ENCODE measurements around the gene KDM5B.
"Not testable (repeated sequence)": the region's sequence is repeated elsewhere in the genome, so short reads cannot be mapped to it uniquely, and the experiment has no call there.

The KDM5B gene

DNA sequence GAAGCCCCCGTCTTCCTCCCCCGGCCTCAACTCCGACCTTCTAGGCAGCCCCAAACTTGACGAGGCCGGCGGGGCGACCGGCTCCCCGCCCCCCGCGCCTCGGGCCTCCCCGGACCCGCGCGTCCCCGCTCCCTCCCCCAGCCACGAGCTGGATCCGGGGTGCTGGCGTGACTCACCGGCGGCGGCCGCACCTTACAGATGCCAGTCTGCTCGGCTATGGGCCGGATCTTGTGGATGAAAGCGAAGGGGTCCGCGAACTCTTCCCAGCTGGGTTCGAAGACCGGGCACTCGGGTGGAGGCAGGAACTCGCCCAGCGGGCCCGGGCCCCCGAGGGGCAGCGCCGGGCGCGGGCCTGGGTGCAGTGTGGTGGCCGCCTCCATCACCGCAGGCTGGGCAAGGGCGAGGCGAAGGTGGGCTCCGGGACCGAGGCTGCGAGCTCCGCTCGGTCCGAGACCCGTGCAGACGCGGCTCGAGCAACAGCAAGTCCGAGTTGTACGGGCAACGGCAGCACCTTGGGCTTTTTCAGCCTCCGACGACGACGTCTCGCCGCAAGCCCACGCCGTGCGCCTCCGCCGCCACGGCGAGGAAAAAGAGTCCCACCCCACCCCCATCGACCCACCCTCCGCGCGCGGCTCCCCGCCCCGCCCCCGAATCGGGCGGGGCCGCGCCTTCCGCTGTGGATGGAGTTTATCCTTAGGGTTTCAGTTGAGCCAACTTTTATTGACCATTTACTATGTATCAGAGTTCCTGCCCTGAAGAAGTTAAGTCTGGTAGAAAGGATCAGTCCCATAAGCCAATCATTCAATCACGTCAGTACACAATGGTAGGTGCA lies at the start of gene KDM5B:
KDM5B (minus strand) TSS at position 496 of the 832 bp plus-strand sequence; CDS start at position 380, 116 bp downstream.
- DNase-seq = peak; percentile 68

DNA sequence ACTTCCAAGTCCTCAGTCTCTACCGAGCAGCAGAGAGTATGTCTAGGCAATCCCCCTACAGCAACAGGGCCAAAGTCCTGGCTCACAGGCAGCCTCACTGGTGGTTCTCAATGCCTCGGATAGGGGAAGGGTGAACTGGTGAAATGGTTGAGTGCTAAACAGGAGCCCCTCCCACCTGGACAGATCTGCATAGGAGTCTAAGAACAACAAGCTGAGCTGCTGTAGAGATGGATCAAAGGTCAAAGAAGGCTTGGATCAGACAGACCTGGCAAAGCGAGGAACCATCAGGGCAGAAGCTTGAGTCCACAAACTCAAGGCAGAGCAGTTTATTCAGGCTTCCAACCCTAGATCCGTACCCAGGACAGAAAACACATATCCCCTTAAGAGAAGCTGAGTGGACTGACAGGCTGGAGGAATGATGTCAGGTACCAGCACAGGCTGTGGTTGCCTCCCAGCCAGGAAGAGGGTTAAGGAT lies 49.0 kb upstream of the KDM5B start:
- DNase-seq = no peak

DNA sequence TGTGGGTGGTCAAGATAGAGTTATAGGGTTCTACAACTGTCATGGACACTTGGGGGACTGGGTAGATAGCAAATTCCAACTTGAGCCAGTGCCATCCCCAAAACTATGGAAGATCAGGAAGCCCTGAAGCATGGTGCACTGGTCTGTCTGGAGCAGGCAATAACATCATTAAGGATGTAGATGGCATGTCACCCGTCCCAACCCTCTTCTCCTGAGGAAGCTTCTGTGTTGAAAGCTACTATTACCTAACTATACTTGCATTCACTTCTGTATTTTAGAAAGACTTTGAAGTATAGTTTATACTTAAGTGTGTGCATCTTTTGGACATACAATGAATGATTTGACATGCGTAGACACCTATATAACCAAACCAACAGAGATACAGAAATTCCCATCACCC lies 47.8 kb upstream of the KDM5B start:
- DNase-seq = no peak

DNA sequence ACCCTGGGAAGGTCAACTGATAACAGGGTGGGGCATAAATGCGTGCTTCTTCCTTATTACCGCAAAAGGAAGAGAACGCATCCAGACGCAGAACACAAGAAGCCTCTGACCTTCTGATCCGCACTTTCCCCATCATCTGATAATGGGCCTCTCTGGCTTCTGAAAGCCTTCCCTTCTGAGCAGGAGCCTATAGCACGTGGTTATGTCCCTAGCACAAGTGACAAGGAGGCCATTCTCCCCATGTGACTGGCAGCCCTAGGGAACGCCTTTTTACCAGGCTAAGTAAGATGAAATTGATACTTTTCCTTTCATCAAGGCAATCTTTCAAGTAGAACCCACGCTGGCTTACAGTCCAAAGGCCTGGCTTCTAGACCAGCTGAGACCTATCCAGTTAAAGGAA lies 46.6 kb upstream of the KDM5B start:
- DNase-seq = no peak

DNA sequence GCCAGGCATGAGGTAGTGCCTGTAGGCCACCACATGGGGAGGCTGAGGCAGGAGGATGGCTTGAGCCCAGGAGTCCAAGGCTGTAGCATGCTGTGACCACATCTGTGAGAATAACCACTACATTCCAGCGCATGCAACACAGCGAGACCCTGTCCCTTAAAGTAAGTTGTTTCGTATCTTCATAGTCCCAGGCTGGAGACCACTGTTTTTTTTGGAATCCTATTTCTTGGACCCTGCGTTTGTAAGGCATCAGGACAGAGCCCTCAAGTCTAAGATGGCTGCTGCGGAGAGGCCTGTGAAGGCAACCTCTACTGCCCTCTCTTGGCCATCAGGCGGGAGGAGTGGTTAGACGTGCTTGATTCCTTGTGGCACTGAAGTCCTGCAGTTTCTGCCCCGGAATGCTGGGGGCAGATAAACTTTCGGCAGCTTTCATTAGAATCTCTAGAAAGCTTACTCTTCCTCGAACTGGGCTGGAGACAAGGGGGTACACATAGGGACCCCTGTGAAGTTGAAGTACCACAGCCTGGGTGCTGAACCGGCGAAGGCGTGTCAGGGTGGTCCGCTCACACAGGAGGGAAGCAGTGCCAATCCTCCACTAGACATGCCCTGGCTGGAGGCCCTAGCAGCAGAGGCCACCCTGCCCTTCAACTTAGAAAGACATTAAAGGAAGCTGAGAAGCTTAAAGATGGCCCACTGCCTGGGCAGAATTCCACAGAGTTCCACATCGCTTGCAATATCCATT lies 44.1 kb upstream of the KDM5B start:
- peak; percentile 67 for DNase-seq

DNA sequence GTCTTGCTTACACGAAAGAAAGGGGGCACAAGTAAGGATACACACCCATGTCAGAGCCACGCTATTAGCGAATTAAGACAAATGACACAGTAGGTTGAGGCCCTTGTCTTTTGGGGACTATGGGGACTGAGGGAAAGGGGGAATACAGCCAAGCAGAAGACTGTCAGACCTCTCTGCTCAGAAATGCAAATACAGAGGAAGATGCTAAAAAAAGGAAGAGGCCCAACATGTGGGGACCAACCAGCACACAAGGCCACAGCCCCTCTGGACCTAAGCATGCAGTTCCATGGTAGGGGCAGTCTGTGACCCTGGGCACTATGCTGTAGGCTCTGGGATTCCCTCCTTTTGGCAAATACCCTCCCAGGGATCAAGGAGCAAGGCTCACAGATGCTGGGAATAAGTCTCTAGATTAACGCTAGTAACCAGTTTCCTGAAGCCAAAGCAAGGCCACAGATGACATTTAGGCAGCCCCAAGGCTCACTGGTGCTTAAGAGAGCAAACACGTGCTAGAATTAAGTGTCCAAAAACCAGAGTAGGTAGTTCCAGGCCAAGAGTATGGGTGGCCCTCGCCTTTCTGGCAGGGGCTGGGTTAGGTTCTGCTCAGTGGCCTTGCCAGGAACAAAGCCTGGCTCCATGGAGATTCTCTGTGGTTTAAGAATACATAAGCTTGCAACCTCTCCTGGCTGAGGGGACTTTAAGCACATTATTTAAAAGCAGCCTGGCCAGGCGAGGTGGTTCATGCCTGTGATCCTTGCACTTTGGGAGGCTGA lies 42.6 kb upstream of the KDM5B start:
- no peak for DNase-seq

DNA sequence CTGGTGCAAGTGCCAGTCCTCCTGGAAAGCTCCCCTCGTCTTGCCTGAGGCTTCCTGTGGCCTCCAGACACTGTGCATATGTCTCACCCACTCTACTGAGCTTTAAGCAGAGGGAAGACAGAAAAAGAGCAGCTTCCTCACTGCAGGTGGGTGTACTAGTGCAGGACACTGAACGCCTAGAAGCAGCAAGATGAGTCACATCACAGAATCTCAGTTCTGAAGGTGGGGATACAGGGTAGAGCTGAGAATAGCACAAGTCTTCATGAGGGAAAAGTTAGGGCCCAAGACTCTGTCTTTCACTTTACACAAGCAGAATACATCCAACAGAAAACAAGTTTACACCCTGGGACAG lies 39.9 kb upstream of the KDM5B start:
- peak; percentile 18 for DNase-seq

DNA sequence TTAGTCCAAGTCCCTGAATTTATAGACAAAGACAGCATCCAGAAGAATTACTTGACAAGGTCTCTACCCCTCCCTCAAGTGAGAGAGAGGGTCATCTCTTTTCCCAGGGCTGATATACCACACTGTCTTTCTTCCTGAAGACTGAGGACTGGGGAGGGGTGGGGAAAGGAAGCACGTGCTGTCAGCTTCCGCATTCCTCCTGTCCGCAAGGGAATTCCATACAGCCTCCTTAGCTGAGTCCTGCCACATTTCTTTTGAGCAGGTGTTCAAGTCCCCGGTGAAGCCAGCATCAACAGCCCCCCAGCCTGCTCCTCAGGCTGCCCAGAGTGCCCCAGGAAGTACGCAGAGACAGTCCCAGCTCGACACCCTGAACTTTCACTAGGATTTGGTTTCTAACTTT lies 36.7 kb upstream of the KDM5B start:
- DNase-seq = no peak

DNA sequence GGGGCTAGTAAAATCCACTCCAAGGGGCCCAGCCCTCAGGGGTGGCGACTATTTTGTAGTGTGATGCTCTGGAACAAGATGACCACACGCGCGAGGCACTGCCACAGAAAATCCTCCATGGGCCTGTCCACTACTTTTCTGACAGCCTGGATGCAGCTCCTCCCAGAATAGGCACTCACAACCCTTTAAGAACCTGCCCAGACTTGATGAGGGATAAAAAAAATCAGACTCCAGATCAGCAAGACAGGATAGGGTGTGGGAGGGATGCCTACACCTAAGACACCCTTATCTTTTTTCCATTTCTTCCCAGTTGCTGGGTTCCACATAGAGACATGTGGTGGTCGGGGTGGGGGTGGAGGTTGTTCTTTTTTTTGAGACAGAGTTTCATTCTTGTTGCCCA lies 36.0 kb upstream of the KDM5B start:
- DNase-seq = no peak

DNA sequence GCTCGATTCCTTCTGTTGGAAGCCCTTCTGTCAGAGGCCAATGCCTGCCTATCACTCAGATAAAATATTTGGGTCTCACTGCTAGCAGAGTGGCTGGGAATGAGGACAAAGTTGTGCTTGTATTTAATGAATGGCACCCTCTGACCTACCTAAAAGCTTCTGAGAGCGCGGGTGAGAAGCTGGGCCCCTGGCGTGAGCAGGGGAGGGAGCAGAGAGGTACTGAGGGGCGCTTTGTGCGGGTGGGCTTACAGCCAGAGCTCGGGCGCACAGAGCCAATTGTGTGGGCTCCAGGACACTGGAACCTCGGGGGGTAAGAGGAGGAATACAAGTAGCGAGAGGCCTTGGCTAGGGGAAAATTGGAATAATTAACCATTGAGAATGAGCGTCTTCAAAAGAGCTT lies 34.9 kb upstream of the KDM5B start:
- DNase-seq = no peak

DNA sequence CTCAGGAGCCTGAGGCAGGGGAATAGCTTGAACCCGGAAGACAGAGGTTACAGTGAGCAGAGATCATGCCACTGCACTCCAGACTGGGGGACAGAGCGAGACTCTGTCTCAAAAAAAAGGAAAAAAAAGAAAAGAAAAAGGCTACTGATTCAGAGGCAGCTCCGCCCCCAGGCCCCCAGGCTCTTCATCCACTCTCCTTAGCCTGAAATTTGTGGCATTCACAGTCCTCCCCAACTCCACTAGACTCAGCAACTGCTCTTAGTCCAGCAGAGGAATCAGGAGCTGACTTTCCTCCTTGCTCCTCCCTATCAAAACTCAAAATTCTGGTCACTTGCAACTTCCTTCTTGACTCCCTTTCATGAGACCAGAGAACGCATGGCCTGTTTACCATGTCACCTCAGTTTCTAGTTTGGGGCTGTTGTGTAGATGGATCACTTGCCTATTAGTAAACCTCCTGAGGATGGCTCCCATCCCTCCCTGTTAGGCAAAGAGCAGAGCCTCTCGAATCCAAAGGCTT lies 29.6 kb upstream of the KDM5B start:
- DNase-seq = no peak

DNA sequence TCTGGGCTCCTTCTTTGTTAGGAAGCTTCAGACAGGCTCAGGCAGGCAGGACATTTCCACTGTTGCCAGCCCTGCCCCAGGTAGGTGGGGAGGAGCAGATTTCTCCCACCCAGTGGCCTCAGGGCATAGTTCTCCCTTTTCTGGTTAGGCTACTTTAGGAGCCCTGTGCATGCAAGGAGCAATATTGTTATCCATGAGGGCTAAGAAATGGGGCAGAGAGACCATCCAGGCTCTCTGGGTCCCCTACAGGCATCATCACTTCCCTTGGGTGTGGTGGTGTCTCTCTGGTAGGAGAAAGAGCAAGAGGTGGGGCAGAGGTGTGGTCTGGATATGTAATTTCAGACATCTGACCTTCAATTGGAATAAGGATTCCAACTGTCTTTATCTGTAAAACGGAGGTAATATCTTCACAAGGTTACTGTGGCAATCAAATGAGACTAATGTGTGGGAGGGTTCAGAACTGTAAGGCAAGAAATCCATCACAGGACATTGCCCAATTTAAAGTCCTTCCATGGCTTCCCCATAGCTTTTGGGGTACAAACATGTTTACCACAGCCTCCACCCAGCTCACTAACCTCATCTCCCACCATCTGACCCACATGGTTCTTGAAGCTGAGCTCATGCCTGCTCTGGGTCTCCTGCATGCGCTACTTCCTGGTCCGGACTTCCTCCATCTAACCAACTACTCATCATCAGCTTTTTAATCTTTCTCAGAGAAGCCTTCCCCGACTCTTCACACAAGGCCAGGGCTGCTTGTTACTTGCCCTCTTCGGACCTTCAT lies 28.6 kb upstream of the KDM5B start:
- peak; percentile 40 for DNase-seq

DNA sequence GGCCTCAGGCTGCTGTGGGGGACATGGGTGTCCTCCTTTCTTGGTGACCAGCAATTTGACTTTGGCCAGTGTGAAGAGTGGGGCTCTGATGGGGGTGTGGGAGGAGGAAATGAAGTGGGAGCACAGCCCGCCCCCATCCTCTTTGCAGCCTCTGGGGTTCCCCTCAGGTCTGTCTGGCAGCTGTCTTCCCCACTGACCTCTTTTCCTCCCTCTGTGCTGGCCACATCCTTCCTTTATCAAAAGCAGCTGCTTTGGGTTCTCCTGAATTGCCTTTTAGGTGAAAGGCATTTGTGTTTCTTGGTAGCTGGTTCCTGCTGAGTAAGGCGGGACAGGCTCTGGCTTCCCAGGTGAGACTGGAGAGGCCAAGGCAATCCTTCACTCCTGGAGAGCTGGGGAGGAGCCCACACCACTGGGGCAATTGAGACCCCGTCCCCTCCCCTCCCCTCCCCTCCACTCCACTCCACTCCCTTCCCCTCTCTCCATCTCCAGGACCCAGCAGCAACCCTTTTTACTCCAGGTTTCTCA lies 27.4 kb upstream of the KDM5B start:
- DNase-seq = peak; percentile 65

DNA sequence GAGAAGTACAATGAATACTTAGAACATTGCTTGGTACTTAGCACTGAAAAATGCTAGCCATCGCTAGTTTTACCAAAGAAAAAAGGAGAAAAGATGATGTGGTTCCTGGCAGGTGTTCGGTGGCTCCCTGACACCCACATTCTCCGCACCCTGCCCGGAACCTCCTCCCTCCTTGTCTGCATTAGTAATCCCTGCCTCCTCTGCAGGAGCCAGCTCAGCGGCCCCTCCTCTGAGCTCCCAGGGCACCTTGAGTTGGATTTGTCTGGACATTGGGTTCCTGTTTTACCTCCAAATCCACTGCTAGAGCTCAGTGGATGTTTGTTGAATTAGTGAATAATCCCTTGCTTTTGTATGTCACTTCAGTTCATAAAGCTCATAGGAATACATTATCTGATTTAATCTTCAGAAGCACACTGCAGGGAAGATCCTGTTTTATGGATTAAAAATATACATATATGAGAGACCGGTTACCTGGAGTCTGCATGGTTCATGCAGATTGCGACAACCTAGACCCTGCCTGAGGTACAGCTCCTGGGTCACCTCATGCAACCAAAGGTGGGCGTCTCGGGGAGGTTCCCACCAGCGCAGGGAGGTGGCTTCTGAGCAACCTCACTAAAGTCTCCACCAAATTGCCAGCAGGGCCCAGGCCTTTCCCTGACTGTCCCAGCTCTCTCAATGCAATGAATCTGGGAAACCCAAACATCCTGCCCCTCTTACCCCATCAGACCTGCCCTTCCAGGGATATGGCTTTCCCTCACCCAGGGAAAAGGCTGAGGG lies 26.7 kb upstream of the KDM5B start:
- DNase-seq = peak; percentile 40

DNA sequence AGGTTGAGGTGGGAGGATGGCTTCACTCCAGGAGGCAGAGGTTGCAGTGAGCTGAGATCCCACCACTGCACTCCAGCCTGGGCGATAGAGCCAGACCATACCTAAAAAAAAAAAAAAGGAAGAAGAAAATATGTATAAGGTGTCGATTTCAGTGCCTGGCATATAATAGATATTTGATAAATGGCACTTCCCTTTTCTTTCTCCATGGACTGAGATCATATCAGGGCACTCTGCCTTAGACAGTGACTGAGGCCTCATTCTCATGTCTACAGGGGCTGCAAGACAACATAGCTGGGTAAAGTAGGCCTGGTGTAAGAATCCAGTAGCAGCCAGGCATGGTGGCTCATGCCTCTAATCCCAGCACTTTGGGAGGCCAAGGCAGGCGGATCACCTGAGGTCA lies 23.7 kb upstream of the KDM5B start:
- DNase-seq = no peak

DNA sequence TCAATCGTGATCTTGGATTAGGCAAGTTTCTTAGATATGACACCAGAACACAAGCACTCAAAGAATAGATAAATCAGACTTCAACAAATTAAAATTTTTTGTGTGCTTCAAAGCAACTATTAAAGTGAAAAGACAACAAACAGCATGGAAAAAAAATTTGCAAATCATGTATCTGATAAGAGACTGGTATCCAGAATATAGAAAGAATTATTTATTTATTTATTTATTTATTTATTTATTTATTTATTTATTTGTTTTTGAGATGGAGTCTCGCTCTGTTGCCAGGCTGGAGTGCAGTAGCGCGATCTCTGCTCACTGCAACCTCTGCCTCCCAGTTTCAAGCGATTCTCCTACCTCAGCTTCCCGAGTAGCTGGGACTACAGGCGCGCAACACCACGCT lies 21.0 kb upstream of the KDM5B start:
- DNase-seq = not testable (repeated sequence)

DNA sequence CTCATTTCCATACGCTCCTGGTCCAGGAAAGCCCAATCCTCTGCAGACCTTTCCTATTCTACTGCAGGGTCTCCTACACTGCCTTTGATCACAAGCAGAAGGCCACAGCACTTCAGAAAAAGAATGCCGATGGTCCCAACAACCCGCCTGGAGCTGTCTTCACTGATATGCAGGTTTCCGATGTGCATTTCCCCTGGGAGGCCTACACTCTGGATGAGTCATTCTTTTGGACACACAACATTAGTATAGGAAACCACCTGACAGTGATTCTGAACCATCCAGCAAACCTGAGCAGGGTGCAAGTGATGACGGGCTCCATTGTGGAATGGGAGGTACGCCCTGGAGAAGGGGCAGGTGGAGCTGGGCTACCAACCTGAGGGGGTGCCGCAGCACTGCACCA lies 17.5 kb upstream of the KDM5B start:
- no peak for DNase-seq

DNA sequence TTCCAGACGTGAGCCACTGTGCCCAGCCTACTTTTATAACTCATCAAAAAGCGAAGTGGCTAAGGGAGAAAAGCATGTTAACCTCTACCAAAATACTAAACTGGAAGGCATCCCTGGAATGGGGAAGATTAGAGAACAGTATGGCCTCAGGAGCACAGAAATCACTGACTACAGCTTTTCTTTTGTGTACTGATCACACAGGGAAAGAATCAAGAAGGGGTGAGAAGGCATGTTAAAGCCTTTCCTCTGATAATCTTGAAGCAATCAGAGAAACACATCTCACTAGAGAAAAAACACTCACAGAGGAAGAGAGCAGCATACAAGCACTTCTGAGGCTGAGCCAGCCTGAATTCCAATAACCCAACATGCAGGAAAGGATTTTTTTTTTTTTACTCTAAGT lies 13.2 kb upstream of the KDM5B start:
- no peak for DNase-seq

DNA sequence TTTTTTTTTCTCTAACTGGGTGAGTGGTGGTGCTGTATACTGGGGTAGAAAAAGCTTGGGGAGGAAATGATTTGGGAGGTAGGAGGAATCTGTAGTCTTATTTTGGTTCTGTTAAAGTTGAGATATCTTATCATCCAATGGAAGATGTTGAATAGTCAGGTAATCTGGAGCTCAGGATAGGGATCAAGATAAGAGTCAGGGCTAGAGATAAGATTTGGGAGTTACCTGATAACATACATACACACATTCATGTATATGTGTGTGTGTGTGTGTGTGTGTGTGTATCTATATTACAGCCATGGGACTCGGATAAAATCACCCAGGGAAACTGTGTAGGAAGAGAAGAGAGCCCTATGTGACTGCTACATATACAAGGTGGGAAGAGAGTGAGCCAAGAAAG lies 10.6 kb upstream of the KDM5B start:
- no peak for DNase-seq

DNA sequence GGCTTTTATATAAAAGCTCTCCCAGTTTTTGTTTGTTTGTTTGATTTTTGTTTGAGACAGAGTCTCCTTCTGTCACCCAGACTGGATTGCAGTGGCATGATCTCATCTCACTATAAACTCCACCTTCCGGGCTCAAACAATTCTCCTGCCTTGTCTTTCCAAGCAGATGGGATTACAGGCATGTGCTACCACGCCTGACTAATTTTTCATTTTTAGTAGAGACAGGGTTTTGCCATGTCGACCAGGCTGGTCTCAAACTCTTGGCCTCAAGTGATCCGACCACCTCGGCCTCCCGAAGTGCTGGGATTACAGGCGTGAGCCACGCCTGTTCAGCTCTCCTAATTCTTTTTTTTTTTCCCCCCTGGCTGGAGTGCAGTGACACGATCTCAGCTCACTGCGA lies 6.9 kb upstream of the KDM5B start:
- DNase-seq = no peak
